Astrocyte (in vitro differentiated cells and primary cell): ENCODE data around the gene CROCC2. TPM values are rescaled to one million over a fixed set of nuclear protein-coding genes. Genes with fewer than 3 reads are reported as not detected.

Source experiments
- DNase-seq: peaks from one replicate; pipeline ENCODE4 v3.0.0-alpha.2; 2010; ENCODE audit warnings: low read depth
- FAIRE-seq: peaks from 2 replicates; lab custom pipeline; 2011; peaks lifted over from hg19 to GRCh38; lab: Jason Lieb, UNC
- H2AFZ ChIP-seq: 2 replicates; pipeline ENCODE4 v1.6.0; 2012; ENCODE audit warnings: low read depth, low read length, inconsistent platforms
- H3K27ac ChIP-seq: 2 replicates; pipeline ENCODE4 v1.5.1; 2011; ENCODE audit warnings: low read depth, low read length, inconsistent platforms
- H3K27me3 ChIP-seq: 2 replicates; pipeline ENCODE4 v1.6.0; 2011; ENCODE audit warnings: low read length, inconsistent platforms; ENCODE audit not compliant: insufficient read depth
- H3K36me3 ChIP-seq: 2 replicates; pipeline ENCODE4 v1.5.1; 2011; ENCODE audit warnings: low read length, inconsistent platforms; ENCODE audit not compliant: insufficient read depth
- H3K4me1 ChIP-seq: 2 replicates; pipeline ENCODE4 v1.5.1; 2011; ENCODE audit warnings: low read length, inconsistent platforms; ENCODE audit not compliant: insufficient read depth
- H3K4me2 ChIP-seq: 2 replicates; pipeline ENCODE4 v1.6.0; 2012; ENCODE audit warnings: low read length, inconsistent platforms
- H3K4me3 ChIP-seq: 2 replicates; pipeline ENCODE4 v1.5.1; 2011; ENCODE audit warnings: low read depth, mild to moderate bottlenecking, low read length, inconsistent platforms; ENCODE audit not compliant: insufficient read depth
- H3K79me2 ChIP-seq: 2 replicates; pipeline ENCODE4 v1.6.0; 2012; ENCODE audit warnings: mild to moderate bottlenecking, low read length, inconsistent platforms; ENCODE audit not compliant: insufficient read depth
- H3K9ac ChIP-seq: 2 replicates; pipeline ENCODE4 v1.6.0; 2012; ENCODE audit warnings: mild to moderate bottlenecking, low read length, inconsistent platforms
- H3K9me3 ChIP-seq: 2 replicates; pipeline ENCODE4 v1.5.1; 2012; ENCODE audit warnings: low read depth, mild to moderate bottlenecking, low read length, inconsistent platforms; ENCODE audit not compliant: insufficient read depth
- H4K20me1 ChIP-seq: 2 replicates; pipeline ENCODE4 v1.6.0; 2012; ENCODE audit warnings: low read length, inconsistent platforms; ENCODE audit not compliant: insufficient read depth
- H3K27ac Mint-ChIP-seq: one replicate; pipeline ENCODE4 v1.8.0; 2021; ENCODE audit warnings: mild to moderate bottlenecking, mixed read lengths; ENCODE audit not compliant: unreplicated experiment
- H3K27me3 Mint-ChIP-seq: one replicate; pipeline ENCODE4 v1.8.0; 2021; ENCODE audit warnings: low read depth, mixed read lengths; ENCODE audit not compliant: unreplicated experiment
- H3K36me3 Mint-ChIP-seq: one replicate; pipeline ENCODE4 v1.8.0; 2021; ENCODE audit warnings: low read depth, mixed read lengths; ENCODE audit not compliant: unreplicated experiment
- H3K4me1 Mint-ChIP-seq: one replicate; pipeline ENCODE4 v1.8.0; 2021; ENCODE audit warnings: low read depth, mixed read lengths; ENCODE audit not compliant: unreplicated experiment
- H3K4me3 Mint-ChIP-seq: one replicate; pipeline ENCODE4 v1.8.0; 2021; ENCODE audit warnings: mild to moderate bottlenecking, moderate library complexity, mixed read lengths; ENCODE audit not compliant: unreplicated experiment
- H3K9me3 Mint-ChIP-seq: one replicate; pipeline ENCODE4 v1.8.0; 2021; ENCODE audit warnings: mild to moderate bottlenecking, mixed read lengths; ENCODE audit not compliant: unreplicated experiment
- CTCF ChIP-seq: IDR thresholded peaks from 2 replicates; pipeline ENCODE4 v1.5.1; 2011; ENCODE audit warnings: low read depth, mild to moderate bottlenecking, inconsistent platforms, low read length, moderate library complexity; ENCODE audit not compliant: insufficient read depth
- EZH2 ChIP-seq: IDR thresholded peaks from 2 replicates; pipeline ENCODE4 v1.6.1; 2012; ENCODE audit warnings: mild to moderate bottlenecking, low read length, inconsistent platforms; ENCODE audit not compliant: insufficient read depth
- total RNA-seq: library from RNA; stranded (reverse); gene quantifications from 2 replicates; pipeline ENCODE4 v1.2.1, GENCODE V29; 2021

The CROCC2 gene
- total RNA-seq, 1 donor from 2014 or later, result not detected

GRCh38 chr2:240888130-240888889 is 17.8 kb upstream of the CROCC2 start:
- Histone ChIP-seq H3K27ac (no peak overlapping the region), H3K4me2 (no peak overlapping the region), H3K4me3 (no peak overlapping the region), H3K9ac (no peak overlapping the region), H3K9me3 (no peaks in the 10 kb centered on the region), H2AFZ (no peak overlapping the region), H3K27me3 (no peaks in the 10 kb centered on the region), H3K36me3 (no peaks in the 10 kb centered on the region), H3K4me1 (peaks cover 2% of the 10 kb centered on the region), H4K20me1 (no peaks in the 10 kb centered on the region), H3K79me2 (no peaks in the 10 kb centered on the region)
- no peaks in the 10 kb centered on the region for H3K36me3 Mint-ChIP-seq
- H3K9me3 Mint-ChIP-seq, result no peaks in the 10 kb centered on the region
- H3K27me3 Mint-ChIP-seq, result peaks cover 14% of the 10 kb centered on the region
- H3K4me1 Mint-ChIP-seq, result peaks cover 4% of the 10 kb centered on the region
- TF ChIP-seq CTCF, result no peak
- H3K27ac Mint-ChIP-seq, result no peak overlapping the region
- FAIRE-seq (no peak), DNase-seq (no peak)
- no peak overlapping the region for H3K4me3 Mint-ChIP-seq

GRCh38 chr2:240888890-240889573 is 17.1 kb upstream of the CROCC2 start:
- H3K4me2 ChIP-seq, result no peak overlapping the region
- H3K4me1 ChIP-seq, result peaks cover 3% of the 10 kb centered on the region
- no peaks in the 10 kb centered on the region for H3K36me3 ChIP-seq
- H3K4me1 Mint-ChIP-seq, result peaks cover 4% of the 10 kb centered on the region
- peaks cover 12% of the 10 kb centered on the region for H3K27me3 Mint-ChIP-seq
- H3K9me3 Mint-ChIP-seq, result no peaks in the 10 kb centered on the region
- H3K4me3 ChIP-seq, result no peak overlapping the region
- no peak overlapping the region for H2AFZ ChIP-seq
- FAIRE-seq (no peak), DNase-seq (no peak)
- H3K27ac ChIP-seq, result no peak overlapping the region
- no peak overlapping the region for H3K27ac Mint-ChIP-seq
- no peaks in the 10 kb centered on the region for H4K20me1 ChIP-seq
- no peaks in the 10 kb centered on the region for H3K36me3 Mint-ChIP-seq
- H3K9ac ChIP-seq, result no peak overlapping the region
- no peak for TF ChIP-seq CTCF
- TF ChIP-seq EZH2, result no peak
- H3K27me3 ChIP-seq, result no peaks in the 10 kb centered on the region
- no peaks in the 10 kb centered on the region for H3K9me3 ChIP-seq
- no peak overlapping the region for H3K4me3 Mint-ChIP-seq
- H3K79me2 ChIP-seq, result no peaks in the 10 kb centered on the region
